GM18505 (cell line): ENCODE results near the gene TPM1.

ENCODE experiments used
- ATAC-seq: cut with Tn5 transposase; IDR thresholded peaks from one replicate; pipeline ENCODE4 v1.9.1; 2021; ENCODE audit not compliant: unreplicated experiment
- POLR2A ChIP-seq: IDR thresholded peaks from 4 replicates; pipeline ENCODE4 v1.6.1; 2011; ENCODE audit warnings: borderline replicate concordance; ENCODE audit not compliant: insufficient read depth, insufficient read length; ENCODE audit errors: extremely low read depth

TPM1 gene

DNA sequence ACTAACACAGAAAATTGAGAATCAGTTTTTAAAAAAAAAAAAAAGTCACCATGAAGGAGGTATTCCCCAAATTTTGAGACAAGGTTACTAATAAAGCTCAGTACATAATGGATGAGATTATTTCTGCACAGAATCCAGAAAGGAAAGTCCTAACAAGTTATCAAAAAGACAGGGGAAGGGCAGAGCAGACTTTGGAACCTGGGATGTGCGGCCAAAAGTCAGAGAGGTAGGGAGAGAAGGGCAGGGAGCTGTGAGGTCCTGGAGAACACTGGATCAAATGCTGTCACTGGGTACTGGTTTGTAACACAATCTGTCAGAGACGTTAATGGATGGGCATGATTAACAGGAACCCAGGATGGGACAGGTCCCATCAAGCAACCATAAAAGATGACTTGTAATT lies 67.0 kb downstream of the TPM1 start:
- ATAC-seq: no peak
- TF ChIP-seq POLR2A: no peak

GRCh38 chr15:63109920-63110319 lies 67.4 kb downstream of the TPM1 start:
- TF ChIP-seq POLR2A: no peak
- no peak for ATAC-seq

- no peak for ATAC-seq
- no peak for TF ChIP-seq POLR2A
These were observed 68.0 kb downstream of the TPM1 start for GRCh38 chr15:63110428-63111026.

DNA sequence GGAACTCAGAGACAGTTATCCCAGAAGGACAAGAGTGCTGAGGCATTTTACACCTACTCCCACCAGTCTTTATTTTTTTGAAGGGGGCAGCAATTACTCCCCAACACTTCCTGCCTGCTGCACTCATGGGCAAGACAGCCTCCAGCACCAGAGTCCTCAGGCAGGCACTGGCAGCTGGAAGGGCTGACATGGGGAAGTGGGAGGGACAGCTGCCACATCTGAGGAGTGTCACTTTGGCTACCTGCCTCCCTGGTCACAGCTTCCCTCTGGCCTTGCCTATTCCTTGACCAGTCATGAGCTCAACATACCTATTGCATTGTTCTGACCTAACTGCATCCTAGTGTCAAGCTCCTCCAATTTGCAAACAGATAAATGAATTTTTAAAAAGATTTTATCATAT lies 68.9 kb downstream of the TPM1 start:
- no peak for TF ChIP-seq POLR2A
- ATAC-seq: no peak

- ATAC-seq: no peak
- TF ChIP-seq POLR2A: no peak
These were observed 70.3 kb downstream of the TPM1 start for GRCh38 chr15:63112871-63113270.

GRCh38 chr15:63114465-63114864 lies 71.9 kb downstream of the TPM1 start:
- no peak for ATAC-seq
- TF ChIP-seq POLR2A: no peak
